Testis (tissue), 5 donors: ENCODE measurements around the gene TSPAN11. TPM values are rescaled to one million over a fixed set of nuclear protein-coding genes. Genes with fewer than 3 reads are reported as not detected.

Experiments
- DNase-seq: peaks from one replicate; pipeline ENCODE4 v3.0.0-alpha.2; 2019
- H3K27ac ChIP-seq, 2 donors: fragments of 200-600 bp; sonication (generic); one replicate each; pipeline ENCODE4 v1.5.1; 2019
- H3K27me3 ChIP-seq: fragments of 200-600 bp; sonication (generic); one replicate; pipeline ENCODE4 v1.5.1; 2019
- H3K36me3 ChIP-seq: fragments of 200-600 bp; sonication (generic); one replicate; pipeline ENCODE4 v1.5.1; 2017; ENCODE audit warnings: low read depth; ENCODE audit errors: missing control alignments
- H3K4me1 ChIP-seq: fragments of 200-600 bp; sonication (generic); one replicate; pipeline ENCODE4 v1.5.1; 2019
- H3K4me3 ChIP-seq, 2 donors: fragments of 200-600 bp; sonication (generic); one replicate each; pipeline ENCODE4 v1.5.1; 2017 to 2019
- H3K9me3 ChIP-seq: fragments of 200-600 bp; sonication (generic); one replicate; pipeline ENCODE4 v1.5.1; 2017
- CTCF ChIP-seq, 3 experiments: fragments of 450-650 bp in 2 of 3; fragments of 200-600 bp in 1 of 3; sonication (generic) in 1 of 3; IDR thresholded peaks; one replicate each; pipeline ENCODE4 v1.5.1; 2016 to 2019; ENCODE audit warnings: antibody characterized with exemption in 3 of 3, mild to moderate bottlenecking in 2 of 3, moderate library complexity in 1 of 3
- POLR2A ChIP-seq: fragments of 450-650 bp; IDR thresholded peaks from one replicate; pipeline ENCODE4 v1.6.1; 2017; ENCODE audit warnings: antibody characterized with exemption, mild to moderate bottlenecking, moderate library complexity
- WGBS, 2 donors: methylation state at CpG; one replicate each; pipeline ENCODE4 v1.1.5; 2018; 5-methylcytosine and 5-hydroxymethylcytosine counted together
- intact Hi-C: fragments of 100-400 bp; cut with DNase I; formaldehyde crosslinking; loops from one replicate; pipeline ENCODE4 v1.15.1; 2023; ENCODE audit warnings: low total_unique reads
- long read RNA-seq, 2 donors: transcript quantifications; one replicate each; lab custom pipeline, GENCODE V29; 2026
- polyA plus RNA-seq: library from polyadenylated mRNA; stranded (reverse); fragments of 350-450 nt; fragmentation: Illumina TruSeq; extraction: RNeasy Lipid Tissue Mini Kit (QIAGEN cat#74804); gene quantifications from one replicate; pipeline ENCODE4 v1.2.3, GENCODE V29; 2014; ENCODE audit warnings: low read depth, low replicate concordance; ENCODE audit not compliant: insufficient read depth
- total RNA-seq, 2 donors: library from RNA; depleted of rRNA; stranded (reverse); fragments of >200 nt; gene quantifications; one replicate each; pipeline ENCODE4 v1.2.3, GENCODE V29; 2016

TSPAN11 gene, protein sequence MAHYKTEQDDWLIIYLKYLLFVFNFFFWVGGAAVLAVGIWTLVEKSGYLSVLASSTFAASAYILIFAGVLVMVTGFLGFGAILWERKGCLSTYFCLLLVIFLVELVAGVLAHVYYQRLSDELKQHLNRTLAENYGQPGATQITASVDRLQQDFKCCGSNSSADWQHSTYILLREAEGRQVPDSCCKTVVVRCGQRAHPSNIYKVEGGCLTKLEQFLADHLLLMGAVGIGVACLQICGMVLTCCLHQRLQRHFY
- total RNA-seq: 1 to 10 TPM; 2.4 to 2.7 TPM
- 2.7 TPM for polyA plus RNA-seq
- long read RNA-seq, donor 1, partial matches to known transcripts: 0 of 1 reads
- long read RNA-seq, donor 1, other reads (novel, unspliced or antisense): 0 of 1 reads
- long read RNA-seq, donor 2: 0 reads

DNA sequence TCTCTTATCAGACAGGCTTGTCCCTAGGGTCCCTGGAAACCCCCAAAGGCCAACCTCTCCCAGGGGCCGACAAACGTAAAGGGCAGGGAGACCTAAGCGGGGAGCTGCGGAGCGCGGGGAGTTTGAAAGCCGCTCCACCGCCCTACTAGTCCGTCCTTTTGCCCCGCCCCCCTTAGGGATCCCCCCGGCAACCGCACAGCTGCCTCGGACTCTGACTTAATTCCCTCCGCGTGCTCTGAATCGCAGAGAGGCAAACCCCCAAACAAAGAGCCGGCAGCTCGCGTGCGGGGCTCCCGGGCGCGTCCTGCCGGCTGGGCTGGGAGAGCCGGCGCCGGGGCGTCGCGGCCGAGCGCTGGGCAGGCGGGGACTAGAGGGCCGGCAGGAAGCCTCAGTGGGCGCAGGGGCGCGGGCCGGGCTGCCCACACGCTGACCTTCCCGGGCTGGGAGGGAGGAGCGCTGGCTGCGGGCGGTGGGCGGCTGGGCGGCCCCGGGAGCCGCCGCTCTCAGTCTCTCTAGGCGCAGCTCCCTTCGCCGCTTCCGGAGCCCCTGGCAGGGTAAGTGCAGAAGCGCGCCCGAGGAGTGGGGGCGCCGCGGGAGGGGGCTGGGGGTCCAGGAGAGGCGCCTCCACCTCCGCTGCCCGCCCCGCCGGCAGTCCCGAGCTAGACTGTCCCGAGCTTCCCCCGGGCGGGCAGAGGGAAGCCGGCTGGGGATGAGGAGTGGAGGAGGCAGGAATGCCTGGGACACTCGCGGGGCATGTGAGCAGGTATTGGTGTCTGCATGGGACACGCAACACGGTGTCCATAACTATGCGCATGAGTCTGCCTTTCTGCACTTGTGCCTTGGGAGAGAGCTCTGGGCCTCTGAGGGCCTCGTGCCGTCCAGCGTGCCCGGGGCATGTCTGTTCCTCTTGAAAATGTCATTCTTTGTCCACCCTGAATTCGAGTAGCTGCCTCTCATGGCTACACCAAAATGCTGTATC is at the start of gene TSPAN11:
TSS of gene TSPAN11 (plus strand) at position 506 of the 979 bp plus-strand sequence. CDS start 27,244 bp downstream, outside the sequence.
- peak; percentile 55 for DNase-seq
- no peaks in the 10 kb centered on the region for H3K9me3 ChIP-seq

DNA sequence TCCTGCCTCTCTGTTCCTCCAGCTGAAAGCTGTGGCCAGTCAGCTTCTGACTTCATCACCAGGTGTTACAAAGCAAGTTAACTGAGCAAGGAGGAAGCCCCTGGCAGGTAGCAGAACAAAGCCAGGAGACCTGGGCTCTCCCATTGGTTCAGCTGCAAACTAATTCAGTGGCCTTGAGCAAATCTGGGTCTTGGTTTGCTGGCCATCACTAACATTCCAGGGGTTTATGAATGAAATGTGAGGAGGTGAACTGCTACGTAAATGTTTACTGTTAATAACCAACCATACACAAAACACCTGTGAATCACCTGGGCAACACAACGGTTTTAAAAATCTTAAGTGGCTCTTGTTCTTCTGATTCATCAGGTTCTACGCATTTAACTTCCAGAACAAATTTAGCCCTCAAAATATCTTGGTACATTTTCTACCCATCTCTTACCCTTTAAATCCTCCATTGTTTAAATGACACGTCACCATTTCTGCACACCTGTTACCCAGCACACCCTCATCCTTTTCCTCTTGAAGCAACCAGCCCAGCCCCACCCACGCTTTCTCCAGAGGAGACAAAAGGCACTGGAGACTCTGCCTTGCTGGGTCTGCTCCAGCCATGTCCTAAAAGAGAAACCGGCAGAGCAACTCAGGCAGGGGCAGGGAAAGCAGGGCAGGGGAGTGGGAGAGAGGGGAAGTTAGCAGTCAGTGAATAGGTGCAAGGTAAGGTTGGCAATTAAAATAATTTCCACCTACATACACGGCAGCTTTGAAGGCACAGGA is 49.3 kb upstream of the TSPAN11 start:
- 89 to 92% methylated on average over 7 of the region's 7 CpGs for WGBS, 2 donors
- DNase-seq: no peak
- Histone ChIP-seq H3K9me3 (no peaks in the 10 kb centered on the region), H3K4me1 (no peaks in the 10 kb centered on the region), H3K27ac (no peak overlapping the region), H3K4me3 (no peak overlapping the region), H3K27me3 (no peaks in the 10 kb centered on the region), H3K36me3 (no peaks in the 10 kb centered on the region)
- no peak for TF ChIP-seq CTCF (IDR thresholded peaks at IDR 0.05)
- no peak for TF ChIP-seq POLR2A
- intact Hi-C loops: no loop called here

More for the DNA sequence above, at the start of gene TSPAN11:
- peak within 1 kb of the TSS; percentile 52 to 54 for H3K4me3 ChIP-seq
- no peak within 1 kb of the TSS for H3K27ac ChIP-seq
- H3K36me3 ChIP-seq: no peaks in the 10 kb centered on the region
- no peak for TF ChIP-seq CTCF (IDR thresholded peaks at IDR 0.05)
- TF ChIP-seq POLR2A: no peak
- intact Hi-C loops: no loop called here
- H3K27me3 ChIP-seq: no peaks in the 10 kb centered on the region
- 5 to 12% methylated on average over 29 to 73 of the region's 78 CpGs for WGBS, 2 donors
- no peaks in the 10 kb centered on the region for H3K4me1 ChIP-seq

- no peaks in the 10 kb centered on the region for H3K27me3 ChIP-seq
- H3K4me1 ChIP-seq: no peaks in the 10 kb centered on the region
- no peak overlapping the region for H3K27ac ChIP-seq
- no peak for TF ChIP-seq CTCF (IDR thresholded peaks at IDR 0.05)
- TF ChIP-seq POLR2A: no peak
- H3K4me3 ChIP-seq: no peak overlapping the region
- H3K36me3 ChIP-seq: no peaks in the 10 kb centered on the region
- DNase-seq: no peak
- H3K9me3 ChIP-seq: no peaks in the 10 kb centered on the region
- WGBS, 2 donors: 91 to 95% methylated on average over 2 of the region's 2 CpGs
- intact Hi-C loops: no loop called here
Observed at GRCh38 chr12:30878024-30878423, 48.5 kb upstream of the TSPAN11 start.

DNA sequence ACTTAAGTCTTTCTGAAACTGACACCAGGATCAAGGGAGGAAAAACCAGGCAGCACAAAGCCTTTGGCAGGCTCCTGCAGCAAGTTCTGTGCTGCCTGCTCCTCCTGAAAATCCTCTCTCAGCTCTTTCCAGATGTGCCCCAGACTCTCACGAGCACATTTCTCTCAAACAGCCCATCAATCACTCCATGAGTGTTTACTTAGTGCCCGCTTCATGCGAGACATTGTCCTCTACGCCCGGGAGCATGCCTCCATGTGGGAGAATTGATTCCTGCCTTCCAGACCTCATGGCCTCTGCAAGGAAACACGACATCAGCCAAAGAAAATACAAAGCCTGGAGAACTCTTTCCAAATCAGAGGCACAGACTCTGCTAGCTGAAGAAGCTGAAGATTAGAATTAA is 46.5 kb upstream of the TSPAN11 start:
- Histone ChIP-seq H3K36me3 (no peaks in the 10 kb centered on the region), H3K9me3 (no peaks in the 10 kb centered on the region), H3K4me3 (no peak overlapping the region), H3K27ac (no peak overlapping the region), H3K27me3 (no peaks in the 10 kb centered on the region), H3K4me1 (no peaks in the 10 kb centered on the region)
- 14 to 22% methylated on average over 6 of the region's 6 CpGs for WGBS, 2 donors
- no peak for TF ChIP-seq POLR2A
- TF ChIP-seq CTCF (IDR thresholded peaks at IDR 0.05): no peak
- no peak for DNase-seq
- intact Hi-C loops: no loop called here
